Cardiac fibroblast (primary cell): ENCODE data around the gene SULF2.

ENCODE experiments used
- DNase-seq, 2 donors: peaks; one replicate each; pipeline versions ENCODE4 v3.0.0 to v3.0.0-alpha.2; 2010; ENCODE audit warnings: low read depth in 2 of 2
- H3K4me3 ChIP-seq, 2 donors: replicated peaks in 1 of 2; 1 replicate in 1 of 2; 2 replicates in 1 of 2; pipeline ENCODE4 v1.5.1; 2011; ENCODE audit warnings: low read depth in 2 of 2, low read length in 2 of 2, mild to moderate bottlenecking in 2 of 2, moderate library complexity in 1 of 2
- CTCF ChIP-seq: IDR thresholded peaks from one replicate; pipeline ENCODE4 v1.5.1; 2011; ENCODE audit warnings: low read depth, mild to moderate bottlenecking, low read length, inconsistent platforms

Gene SULF2

DNA sequence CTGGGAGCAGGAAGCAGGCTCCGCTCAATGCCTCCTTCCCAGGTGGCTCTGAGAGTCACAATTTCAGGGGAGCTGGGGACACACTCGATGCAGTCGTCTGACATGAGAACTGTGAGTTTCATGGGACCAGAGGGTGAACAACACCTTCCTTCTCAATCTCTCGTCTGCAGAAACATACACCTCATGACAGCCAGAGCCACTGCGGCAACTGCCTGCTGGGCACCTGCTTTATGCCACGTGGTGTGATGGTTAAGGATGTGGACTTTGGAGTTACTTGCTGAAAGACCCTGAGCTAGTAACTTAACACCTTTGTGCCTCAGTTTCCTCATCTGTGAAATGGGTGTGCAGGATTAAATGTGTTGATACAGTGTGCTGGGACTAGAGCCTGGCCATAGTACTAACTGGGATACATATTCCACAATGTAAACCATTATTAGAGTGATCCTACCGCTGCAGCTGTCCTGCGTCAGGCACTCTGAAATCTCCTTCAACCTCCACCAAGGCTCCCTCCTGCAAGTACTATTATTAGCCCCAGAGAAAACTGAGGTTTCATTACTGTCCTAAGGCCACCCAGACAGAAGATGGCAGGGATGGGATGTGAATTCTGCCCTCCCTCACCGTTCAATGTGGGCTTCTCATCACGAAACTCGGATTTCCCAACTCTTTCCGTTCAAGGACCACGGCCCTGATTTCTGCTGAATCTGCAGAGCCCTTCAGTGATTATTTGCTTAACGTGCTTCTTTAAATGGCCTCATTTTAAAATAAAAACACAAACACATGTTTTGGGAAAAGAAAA lies 24.4 kb downstream of the SULF2 start:
- TF ChIP-seq CTCF: no peak
- H3K4me3 ChIP-seq: no peak overlapping the region
- DNase-seq: no peak

GRCh38 chr20:47758517-47759450 lies 26.5 kb downstream of the SULF2 start:
- TF ChIP-seq CTCF: no peak
- no peak for DNase-seq
- no peak overlapping the region for H3K4me3 ChIP-seq

DNA sequence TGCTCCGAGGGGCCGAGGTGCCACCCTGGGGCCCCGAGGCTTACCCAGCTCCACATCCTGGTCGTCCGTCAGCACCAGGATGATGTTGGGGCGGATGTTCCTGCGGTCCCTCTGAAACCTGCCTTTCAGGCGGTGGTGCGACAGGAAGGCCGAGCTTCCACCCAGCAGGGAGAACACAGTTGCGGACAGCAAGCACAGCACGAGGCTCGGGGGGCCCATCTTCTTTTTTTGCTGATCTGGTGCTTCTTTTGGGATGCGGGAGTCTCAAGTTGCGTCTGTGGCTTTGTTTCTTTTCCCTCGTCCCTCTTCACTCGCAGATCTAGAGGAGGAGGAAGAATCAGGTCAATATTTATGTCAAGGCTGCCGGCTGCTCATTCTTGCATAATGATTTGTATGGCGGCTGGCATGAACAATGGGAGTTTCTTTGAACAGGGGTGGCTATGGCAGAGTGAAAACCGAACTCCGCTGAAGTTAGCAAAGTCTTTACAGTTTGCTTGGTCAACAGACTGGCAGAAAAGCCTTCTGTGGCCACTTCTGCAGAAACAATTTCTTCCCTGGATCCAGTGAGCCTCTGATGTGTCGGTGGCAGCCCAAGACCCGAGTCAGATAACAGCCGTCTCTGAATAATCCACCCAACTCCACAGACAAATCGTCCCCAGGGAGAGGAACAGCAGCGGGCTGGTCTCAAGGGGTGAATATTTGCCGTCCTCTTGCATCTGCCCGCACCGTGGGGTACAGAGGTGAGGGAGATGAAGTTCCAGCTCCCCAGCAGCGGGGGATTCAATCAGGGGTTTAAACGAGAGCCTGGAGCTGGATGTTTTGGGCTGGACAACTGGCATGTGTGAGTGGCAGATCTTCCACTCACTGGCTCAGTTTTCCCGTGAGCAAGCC lies 27.9 kb downstream of the SULF2 start:
- no peak for DNase-seq
- TF ChIP-seq CTCF: no peak
- H3K4me3 ChIP-seq: no peak overlapping the region

GRCh38 chr20:47754946-47755652 lies 30.2 kb downstream of the SULF2 start:
- no peak for TF ChIP-seq CTCF
- H3K4me3 ChIP-seq: no peak overlapping the region
- DNase-seq: no peak

GRCh38 chr20:47754388-47754715 lies 30.9 kb downstream of the SULF2 start:
- TF ChIP-seq CTCF: no peak
- H3K4me3 ChIP-seq: no peak overlapping the region
- DNase-seq: no peak
